Stomach smooth muscle (tissue), 2 donors: ENCODE data around the gene MDM2.
"Not testable (repeated sequence)": the region's sequence is repeated elsewhere in the genome, so short reads cannot be mapped to it uniquely, and the experiment has no call there.

Experiments used
- H3K27ac ChIP-seq: one replicate; pipeline ENCODE4 v1.7.0; 2013; ENCODE audit warnings: mild to moderate bottlenecking, low read length, inconsistent platforms
- H3K27me3 ChIP-seq, 2 donors: one replicate each; pipeline ENCODE4 v1.7.0; 2013; ENCODE audit warnings: low read length in 2 of 2; ENCODE audit not compliant: insufficient read depth in 2 of 2, control insufficient read depth in 1 of 2
- H3K36me3 ChIP-seq, 2 donors: one replicate each; pipeline ENCODE4 v1.7.0; 2013; ENCODE audit warnings: low read length in 2 of 2; ENCODE audit not compliant: control insufficient read depth in 2 of 2, insufficient read depth in 2 of 2
- H3K4me1 ChIP-seq: one replicate; pipeline ENCODE4 v1.7.0; 2013; ENCODE audit warnings: low read length; ENCODE audit not compliant: control insufficient read depth, insufficient read depth
- H3K4me3 ChIP-seq, 2 donors: one replicate each; pipeline ENCODE4 v1.7.0; 2013; ENCODE audit warnings: low read length in 2 of 2
- H3K9ac ChIP-seq, 2 donors: one replicate each; pipeline ENCODE4 v1.7.0; 2013; ENCODE audit warnings: low read length in 2 of 2, mild to moderate bottlenecking in 1 of 2
- H3K9me3 ChIP-seq, 2 donors: one replicate each; pipeline ENCODE4 v1.7.0; 2013; ENCODE audit warnings: low read length in 2 of 2; ENCODE audit not compliant: control insufficient read depth in 2 of 2
- donor health status: healthy.
- donor health status: Pancreatic carcinoma.

MDM2 gene

GRCh38 chr12:68815232-68815927, 7.4 kb downstream of the MDM2 start:
- Histone ChIP-seq H3K36me3 (peaks cover 6 to 18% of the 10 kb centered on the region in 2 donors), H3K4me1 (no peaks in the 10 kb centered on the region), H3K9me3 (no peaks in the 10 kb centered on the region), H3K27ac (no peak overlapping the region), H3K4me3 (no peak overlapping the region), H3K27me3 (no peaks in the 10 kb centered on the region), H3K9ac (no peak overlapping the region)

- Histone ChIP-seq H3K9me3 (no peaks in the 10 kb centered on the region), H3K36me3 (peaks cover 9 to 23% of the 10 kb centered on the region in 2 donors), H3K4me1 (no peaks in the 10 kb centered on the region), H3K4me3 (no peak overlapping the region), H3K9ac (no peak overlapping the region), H3K27ac (no peak overlapping the region), H3K27me3 (no peaks in the 10 kb centered on the region)
These were observed 8.2 kb downstream of the MDM2 start for GRCh38 chr12:68815928-68816800.

GRCh38 chr12:68819481-68819880, 11.5 kb downstream of the MDM2 start:
- not testable (repeated sequence) for H3K9ac ChIP-seq, H3K27me3 ChIP-seq, H3K4me3 ChIP-seq, H3K9me3 ChIP-seq, H3K27ac ChIP-seq, H3K4me1 ChIP-seq
- H3K36me3 ChIP-seq, result peaks cover 15 to 41% of the 10 kb centered on the region in 2 donors

- no peaks in the 10 kb centered on the region for H3K4me1 ChIP-seq
- H3K9ac ChIP-seq, result no peak overlapping the region
- H3K36me3 ChIP-seq, result peaks cover 25 to 49% of the 10 kb centered on the region in 2 donors
- H3K27ac ChIP-seq, result no peak overlapping the region
- no peaks in the 10 kb centered on the region for H3K9me3 ChIP-seq
- no peak overlapping the region for H3K4me3 ChIP-seq
- H3K27me3 ChIP-seq, result no peaks in the 10 kb centered on the region
These were observed 13.6 kb downstream of the MDM2 start for GRCh38 chr12:68821357-68822188.

- no peaks in the 10 kb centered on the region for H3K4me1 ChIP-seq
- no peaks in the 10 kb centered on the region for H3K27me3 ChIP-seq
- H3K36me3 ChIP-seq, result peaks cover 32 to 54% of the 10 kb centered on the region in 2 donors
- no peak overlapping the region for H3K9ac ChIP-seq
- H3K4me3 ChIP-seq, result no peak overlapping the region
- H3K9me3 ChIP-seq, result no peaks in the 10 kb centered on the region
- no peak overlapping the region for H3K27ac ChIP-seq
These were observed 15.7 kb downstream of the MDM2 start for GRCh38 chr12:68823696-68824095.

GRCh38 chr12:68824131-68824530, 16.2 kb downstream of the MDM2 start:
- Histone ChIP-seq H3K9ac (no peak overlapping the region), H3K27ac (no peak overlapping the region), H3K4me1 (no peaks in the 10 kb centered on the region), H3K4me3 (no peak overlapping the region), H3K27me3 (no peaks in the 10 kb centered on the region), H3K9me3 (no peaks in the 10 kb centered on the region), H3K36me3 (peaks cover 30 to 55% of the 10 kb centered on the region in 2 donors)

GRCh38 chr12:68824597-68825250, 16.7 kb downstream of the MDM2 start:
- Histone ChIP-seq H3K27ac (no peak overlapping the region), H3K9ac (no peak overlapping the region), H3K9me3 (no peaks in the 10 kb centered on the region), H3K36me3 (peaks cover 28 to 57% of the 10 kb centered on the region in 2 donors), H3K27me3 (no peaks in the 10 kb centered on the region), H3K4me1 (no peaks in the 10 kb centered on the region), H3K4me3 (no peak overlapping the region)

- Histone ChIP-seq H3K27ac (no peak overlapping the region), H3K36me3 (peaks cover 26 to 56% of the 10 kb centered on the region in 2 donors), H3K4me1 (no peaks in the 10 kb centered on the region), H3K4me3 (no peak overlapping the region), H3K9ac (no peak overlapping the region), H3K27me3 (no peaks in the 10 kb centered on the region), H3K9me3 (no peaks in the 10 kb centered on the region)
These were observed 17.7 kb downstream of the MDM2 start for GRCh38 chr12:68825569-68826217.

GRCh38 chr12:68827895-68828671, 20.1 kb downstream of the MDM2 start:
- no peaks in the 10 kb centered on the region for H3K27me3 ChIP-seq
- H3K9ac ChIP-seq, result no peak overlapping the region
- H3K4me1 ChIP-seq, result peaks cover 2% of the 10 kb centered on the region
- H3K9me3 ChIP-seq, result no peaks in the 10 kb centered on the region
- H3K4me3 ChIP-seq, result no peak overlapping the region
- H3K36me3 ChIP-seq, result peaks cover 19 to 53% of the 10 kb centered on the region in 2 donors
- no peak overlapping the region for H3K27ac ChIP-seq
